Bronchial epithelial cell (primary cell): ENCODE data around the gene MLIP. TPM values are rescaled to one million over a fixed set of nuclear protein-coding genes. Genes with fewer than 3 reads are reported as not detected.
A peak's percentile ranks its signal among the peaks of the same experiment; 100 is the strongest.

Source experiments
- DNase-seq: peaks from one replicate; pipeline ENCODE4 v3.0.0-alpha.2; 2010; ENCODE audit warnings: low read depth
- FAIRE-seq: peaks from 2 replicates; lab custom pipeline; 2011; peaks lifted over from hg19 to GRCh38; lab: Jason Lieb, UNC
- H3K27me3 ChIP-seq: 2 replicates; pipeline ENCODE4 v1.5.1; 2011; ENCODE audit warnings: low read length; ENCODE audit not compliant: control insufficient read depth, insufficient read depth
- H3K36me3 ChIP-seq: 2 replicates; pipeline ENCODE4 v1.5.1; 2011; ENCODE audit warnings: low read length; ENCODE audit not compliant: control insufficient read depth, insufficient read depth
- H3K4me3 ChIP-seq: 2 replicates; pipeline ENCODE4 v1.5.1; 2011; ENCODE audit warnings: mild to moderate bottlenecking, low read depth, low read length, control low read depth
- total RNA-seq: library from RNA; depleted of rRNA; stranded (reverse); fragments of >200 nt; gene quantifications from 2 replicates; pipeline ENCODE4 v1.2.1, GENCODE V29; 2014
- TF ChIP-seq, protein P1 (sequence below): IDR thresholded peaks from 2 replicates; pipeline ENCODE4 v1.5.1; 2011; ENCODE audit warnings: mild to moderate bottlenecking, moderate library complexity, low read length, control low read depth, inconsistent platforms; ENCODE audit not compliant: insufficient read depth, severe bottlenecking

MLIP gene
- total RNA-seq, 1 donor from 2014 or later = 0.53 TPM

DNA sequence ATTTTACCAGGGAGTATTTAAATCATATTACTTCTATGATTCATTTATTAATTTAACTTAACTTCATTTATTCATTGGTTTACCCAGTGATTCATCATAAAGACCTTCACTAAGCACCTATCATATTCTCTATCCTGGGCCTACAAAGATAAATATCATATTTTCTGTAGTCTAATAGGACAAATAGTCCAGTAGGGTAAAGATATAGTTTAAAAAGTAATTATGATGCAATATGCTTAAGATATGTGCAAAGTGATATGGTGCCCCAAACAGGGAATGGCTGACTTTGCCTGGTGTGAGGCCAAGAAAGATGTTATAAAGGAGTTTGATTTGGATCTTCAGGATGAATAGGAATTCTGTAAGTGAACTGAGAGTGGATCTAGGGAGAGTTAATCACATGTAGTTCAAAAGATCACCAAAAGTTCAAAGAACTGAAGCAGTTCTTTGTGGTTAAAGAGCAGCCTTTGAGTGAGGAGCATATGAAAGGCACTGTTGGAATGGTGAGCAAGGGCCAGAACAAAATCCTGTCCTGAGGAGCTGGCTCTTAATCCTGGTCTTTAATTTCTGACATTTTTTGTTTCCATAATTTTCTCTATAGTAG is 45.5 kb downstream of the MLIP start:
- TF ChIP-seq, protein P1, sequence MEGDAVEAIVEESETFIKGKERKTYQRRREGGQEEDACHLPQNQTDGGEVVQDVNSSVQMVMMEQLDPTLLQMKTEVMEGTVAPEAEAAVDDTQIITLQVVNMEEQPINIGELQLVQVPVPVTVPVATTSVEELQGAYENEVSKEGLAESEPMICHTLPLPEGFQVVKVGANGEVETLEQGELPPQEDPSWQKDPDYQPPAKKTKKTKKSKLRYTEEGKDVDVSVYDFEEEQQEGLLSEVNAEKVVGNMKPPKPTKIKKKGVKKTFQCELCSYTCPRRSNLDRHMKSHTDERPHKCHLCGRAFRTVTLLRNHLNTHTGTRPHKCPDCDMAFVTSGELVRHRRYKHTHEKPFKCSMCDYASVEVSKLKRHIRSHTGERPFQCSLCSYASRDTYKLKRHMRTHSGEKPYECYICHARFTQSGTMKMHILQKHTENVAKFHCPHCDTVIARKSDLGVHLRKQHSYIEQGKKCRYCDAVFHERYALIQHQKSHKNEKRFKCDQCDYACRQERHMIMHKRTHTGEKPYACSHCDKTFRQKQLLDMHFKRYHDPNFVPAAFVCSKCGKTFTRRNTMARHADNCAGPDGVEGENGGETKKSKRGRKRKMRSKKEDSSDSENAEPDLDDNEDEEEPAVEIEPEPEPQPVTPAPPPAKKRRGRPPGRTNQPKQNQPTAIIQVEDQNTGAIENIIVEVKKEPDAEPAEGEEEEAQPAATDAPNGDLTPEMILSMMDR = no peak
- FAIRE-seq (no peak), DNase-seq (no peak)
- Histone ChIP-seq H3K4me3 (no peak overlapping the region), H3K36me3 (no peaks in the 10 kb centered on the region), H3K27me3 (no peaks in the 10 kb centered on the region)

- DNase-seq (no peak), FAIRE-seq (no peak)
- H3K36me3 ChIP-seq = no peaks in the 10 kb centered on the region
- TF ChIP-seq, protein P1 = no peak
- H3K27me3 ChIP-seq = no peaks in the 10 kb centered on the region
- H3K4me3 ChIP-seq = no peak overlapping the region
Observed at GRCh38 chr6:54157405-54157804, 46.2 kb downstream of the MLIP start.

GRCh38 chr6:54173089-54173488 is 61.8 kb downstream of the MLIP start:
- TF ChIP-seq, protein P1 = no peak
- DNase-seq (no peak), FAIRE-seq (no peak)
- Histone ChIP-seq H3K27me3 (no peaks in the 10 kb centered on the region), H3K4me3 (no peak overlapping the region), H3K36me3 (no peaks in the 10 kb centered on the region)

DNA sequence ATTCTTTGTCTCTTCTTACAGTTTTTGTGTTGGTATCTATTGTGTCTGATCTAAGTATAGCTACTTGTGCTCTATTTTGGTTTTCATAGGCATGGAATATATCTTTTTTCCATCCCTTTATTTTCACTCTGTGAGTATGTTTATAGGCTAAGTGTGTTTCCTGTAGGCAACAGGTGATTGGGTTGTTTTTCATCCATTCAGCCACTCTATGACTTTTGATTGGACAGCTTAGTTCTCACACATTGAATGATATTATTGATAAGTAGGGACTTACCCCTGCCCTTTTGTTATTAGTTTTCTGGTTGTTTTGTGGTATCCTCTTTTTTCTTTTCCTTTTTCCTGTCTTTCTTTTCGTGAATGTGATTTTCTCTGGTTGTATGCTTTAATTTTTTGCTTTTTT is 67.9 kb downstream of the MLIP start:
- Histone ChIP-seq H3K36me3 (no peaks in the 10 kb centered on the region), H3K27me3 (no peaks in the 10 kb centered on the region), H3K4me3 (no peak overlapping the region)
- DNase-seq (no peak), FAIRE-seq (no peak)
- TF ChIP-seq, protein P1 = no peak

- TF ChIP-seq, protein P1 = no peak
- H3K36me3 ChIP-seq = no peaks in the 10 kb centered on the region
- no peak overlapping the region for H3K4me3 ChIP-seq
- FAIRE-seq (no peak), DNase-seq (no peak)
- no peaks in the 10 kb centered on the region for H3K27me3 ChIP-seq
Observed at GRCh38 chr6:54183616-54184015, 72.4 kb downstream of the MLIP start.

DNA sequence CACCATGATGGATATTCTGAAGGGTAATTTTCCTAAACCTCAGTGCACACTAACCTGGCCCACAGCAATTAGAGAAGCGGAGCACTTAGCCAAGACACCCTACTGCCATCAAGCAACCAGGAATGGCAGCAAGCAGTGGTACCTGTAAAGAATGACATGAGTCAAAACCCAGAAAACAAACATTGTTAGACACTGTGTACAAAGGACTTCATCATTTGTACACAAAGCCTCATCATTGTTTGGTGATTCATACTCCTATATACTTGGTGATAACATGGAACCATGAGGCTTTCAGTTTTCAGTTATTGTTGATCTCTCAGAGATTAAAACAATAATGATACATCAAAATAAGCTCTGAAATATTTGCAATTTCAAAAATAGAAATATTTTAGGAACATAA is 74.6 kb downstream of the MLIP start:
- H3K36me3 ChIP-seq = no peaks in the 10 kb centered on the region
- no peak overlapping the region for H3K4me3 ChIP-seq
- H3K27me3 ChIP-seq = no peaks in the 10 kb centered on the region
- TF ChIP-seq, protein P1 = no peak
- DNase-seq (peak; percentile 70), FAIRE-seq (no peak)
